IMR-90 (cell line): ENCODE measurements around the gene PP2D1. TPM values are rescaled to one million over a fixed set of nuclear protein-coding genes. Genes with fewer than 3 reads are reported as not detected.

Experiments used
- ATAC-seq: fragments of 200-7000 bp; cut with Tn5 transposase; 2 replicates; pipeline ENCODE4 v1.9.1; 2020; ENCODE audit warnings: low read depth, mild to moderate bottlenecking, moderate library complexity
- BruUV-seq: library from RNA; stranded (reverse); fragments of 400-500 nt; replicated peaks from 2 replicates; lab custom pipeline; 2021; lab: Mats Ljungman, UMichigan
- CTCF ChIA-PET: fragments of 300-600 bp; formaldehyde crosslinking; extraction: SDS; loops from one replicate; lab custom pipeline; 2021; ENCODE audit warnings: antibody characterized with exemption; lab: Yijun Ruan, JAX
- POLR2A ChIA-PET: fragments of 300-600 bp; sonication (Branson Sonifier 250); formaldehyde crosslinking; loops from one replicate; lab custom pipeline; 2022; ENCODE audit warnings: antibody characterized with exemption; ENCODE audit not compliant: unreplicated experiment; lab: Charles Lee
- DNase-seq: peaks from one replicate; pipeline ENCODE4 v3.0.0; 2013
- H2AFZ ChIP-seq: replicated peaks from 2 replicates; pipeline ENCODE3; 2013; ENCODE audit warnings: low read length, mild to moderate bottlenecking; ENCODE audit not compliant: poor library complexity
- H2AK5ac ChIP-seq: 2 replicates; pipeline ENCODE4 v1.6.1; 2013; ENCODE audit warnings: low read depth, low read length, inconsistent platforms
- H2AK9ac ChIP-seq: replicated peaks from 2 replicates; pipeline ENCODE3; 2013; ENCODE audit warnings: mild to moderate bottlenecking, low read depth, low read length, moderate library complexity; ENCODE audit not compliant: poor library complexity
- H2BK120ac ChIP-seq: 2 replicates; pipeline ENCODE4 v1.6.1; 2013; ENCODE audit warnings: low read depth, low read length, inconsistent platforms
- H2BK15ac ChIP-seq: 3 replicates; pipeline ENCODE4 v1.6.1; 2013; ENCODE audit warnings: low read depth, low read length, inconsistent platforms
- H2BK20ac ChIP-seq: 2 replicates; pipeline ENCODE4 v1.6.1; 2013; ENCODE audit warnings: low read depth, mild to moderate bottlenecking, inconsistent platforms, low read length, moderate library complexity
- H2BK5ac ChIP-seq: 2 replicates; pipeline ENCODE4 v1.6.1; 2013; ENCODE audit warnings: mild to moderate bottlenecking, low read depth, low read length, inconsistent platforms; ENCODE audit not compliant: poor library complexity, severe bottlenecking
- H3K14ac ChIP-seq: replicated peaks from 2 replicates; pipeline ENCODE4 v1.6.1; 2013; ENCODE audit warnings: low read depth, low read length, inconsistent platforms
- H3K18ac ChIP-seq: 2 replicates; pipeline ENCODE4 v1.6.1; 2013; ENCODE audit warnings: low read depth, low read length, control low read depth
- H3K23ac ChIP-seq: 2 replicates; pipeline ENCODE4 v1.6.1; 2013; ENCODE audit warnings: low read depth, low read length, inconsistent platforms
- H3K27ac ChIP-seq: 2 replicates; pipeline ENCODE4 v1.5.1; 2013; ENCODE audit warnings: mild to moderate bottlenecking, control low read depth, low read length; ENCODE audit not compliant: insufficient read depth
- H3K27me3 ChIP-seq: 2 replicates; pipeline ENCODE4 v1.6.1; 2013; ENCODE audit warnings: low read length; ENCODE audit not compliant: control insufficient read depth, insufficient read depth
- H3K36me3 ChIP-seq: 2 replicates; pipeline ENCODE4 v1.6.1; 2013; ENCODE audit warnings: low read length, mixed read lengths; ENCODE audit not compliant: control insufficient read depth, insufficient read depth
- H3K4ac ChIP-seq: 2 replicates; pipeline ENCODE4 v1.6.1; 2013; ENCODE audit warnings: low read depth, low read length, inconsistent platforms
- H3K4me1 ChIP-seq: 2 replicates; pipeline ENCODE4 v1.6.1; 2013; ENCODE audit warnings: low read length, mixed read lengths; ENCODE audit not compliant: control insufficient read depth, insufficient read depth
- H3K4me2 ChIP-seq: 2 replicates; pipeline ENCODE4 v1.6.1; 2013; ENCODE audit warnings: low read depth, mild to moderate bottlenecking, control low read depth, low read length, moderate library complexity
- H3K4me3 ChIP-seq: 2 replicates; pipeline ENCODE4 v1.5.1; 2013; ENCODE audit warnings: low read depth, mild to moderate bottlenecking, control low read depth, low read length, moderate library complexity; ENCODE audit not compliant: insufficient read depth
- H3K56ac ChIP-seq: 2 replicates; pipeline ENCODE4 v1.6.1; 2013; ENCODE audit warnings: low read length, inconsistent platforms; ENCODE audit not compliant: insufficient read depth; ENCODE audit errors: extremely low read depth
- H3K79me1 ChIP-seq, 2 experiments: 2 replicates each; pipeline ENCODE4 v1.6.1; 2013; ENCODE audit warnings: low read length in 2 of 2, inconsistent platforms in 1 of 2, low read depth in 1 of 2
- H3K9ac ChIP-seq: 2 replicates; pipeline ENCODE4 v1.6.1; 2013; ENCODE audit warnings: low read depth, low read length, control low read depth
- H3K9me1 ChIP-seq: 2 replicates; pipeline ENCODE4 v1.6.1; 2013; ENCODE audit warnings: low read length, inconsistent platforms; ENCODE audit not compliant: insufficient read depth
- H3K9me3 ChIP-seq: 2 replicates; pipeline ENCODE4 v1.6.1; 2013; ENCODE audit warnings: low read length; ENCODE audit not compliant: control insufficient read depth, insufficient read depth
- H4K20me1 ChIP-seq: 2 replicates; pipeline ENCODE4 v1.6.1; 2013; ENCODE audit warnings: low read length, inconsistent platforms; ENCODE audit not compliant: insufficient read depth
- H4K5ac ChIP-seq: 2 replicates; pipeline ENCODE4 v1.6.1; 2013; ENCODE audit warnings: mild to moderate bottlenecking, low read depth, low read length, control low read depth
- H4K8ac ChIP-seq, 2 experiments: 2 replicates each; pipeline ENCODE4 v1.6.1; 2013; ENCODE audit warnings: low read depth in 2 of 2, low read length in 2 of 2, control low read depth in 1 of 2, inconsistent platforms in 1 of 2
- H4K91ac ChIP-seq: 2 replicates; pipeline ENCODE4 v1.6.1; 2013; ENCODE audit warnings: low read depth, low read length, inconsistent platforms; ENCODE audit not compliant: insufficient read depth
- BHLHE40 ChIP-seq: fragments of 150-350 bp; IDR thresholded peaks from 2 replicates; pipeline ENCODE4 v1.6.1; 2016; ENCODE audit warnings: mild to moderate bottlenecking, low read depth, low read length
- CEBPB ChIP-seq: IDR thresholded peaks from 2 replicates; pipeline ENCODE4 v1.6.1; 2012; ENCODE audit warnings: low read depth, low read length, improper control_type of control experiment
- CHD1 ChIP-seq: IDR thresholded peaks from 2 replicates; pipeline ENCODE4 v1.6.1; 2012; ENCODE audit warnings: low read depth, low read length, improper control_type of control experiment
- FOS ChIP-seq: fragments of 150-350 bp; IDR thresholded peaks from 2 replicates; pipeline ENCODE4 v1.6.1; 2016; ENCODE audit warnings: low read depth, low read length
- NFE2L2 ChIP-seq: fragments of 150-350 bp; IDR thresholded peaks from 2 replicates; pipeline ENCODE4 v1.6.1; 2016; ENCODE audit warnings: low read depth, mild to moderate bottlenecking, low read length
- RCOR1 ChIP-seq: IDR thresholded peaks from 2 replicates; pipeline ENCODE4 v1.6.1; 2012; ENCODE audit warnings: mild to moderate bottlenecking, low read length, improper control_type of control experiment; ENCODE audit not compliant: insufficient replicate concordance
- RFX5 ChIP-seq: IDR thresholded peaks from 2 replicates; pipeline ENCODE4 v1.8.0; 2012; ENCODE audit warnings: low read depth, mild to moderate bottlenecking, low read length, moderate library complexity
- WGBS, 2 experiments: methylation state at CpG; one replicate each; pipeline versions ENCODE4 v1.1.5 to v1.1.7; 2013; ENCODE audit warnings: missing lambda C conversion rate in 2 of 2; ENCODE audit not compliant: insufficient read length in 1 of 2; ENCODE audit errors: extremely low coverage in 2 of 2; 5-methylcytosine and 5-hydroxymethylcytosine counted together
- dilution Hi-C: fragments of 300-500 bp; cut with HindIII; formaldehyde crosslinking; loops from one replicate; pipeline ENCODE4 v1.14.3; 2018; ENCODE audit warnings: low sequenced_read_pairs; ENCODE audit not compliant: unreplicated experiment
- in situ Hi-C: fragments of 300-500 bp; cut with MboI; formaldehyde crosslinking; loops from 3 replicates; pipeline ENCODE4 v1.14.3; 2019; ENCODE audit warnings: low sequenced_read_pairs, inconsistent platforms, mixed read lengths
- intact Hi-C: fragments of 100-400 bp; cut with micrococcal nuclease; formaldehyde crosslinking; loops from 2 replicates; pipeline ENCODE4 v1.10.0; 2022
- polyA plus RNA-seq, 3 experiments: library from polyadenylated mRNA; depleted of rRNA; stranded (reverse); fragments of >200 nt; gene quantifications; 2 replicates each; pipeline ENCODE4 v1.2.3, GENCODE V29; 2012; ENCODE audit warnings: low replicate concordance in 1 of 3
- total RNA-seq: library from RNA; depleted of rRNA; stranded (reverse); fragments of >200 nt; gene quantifications from 2 replicates; pipeline ENCODE4 v1.2.3, GENCODE V29; 2012

Gene PP2D1
- total and polyA plus RNA-seq, 2 of the 4 experiments (the other 2 are of a cell fraction) = not detected

DNA sequence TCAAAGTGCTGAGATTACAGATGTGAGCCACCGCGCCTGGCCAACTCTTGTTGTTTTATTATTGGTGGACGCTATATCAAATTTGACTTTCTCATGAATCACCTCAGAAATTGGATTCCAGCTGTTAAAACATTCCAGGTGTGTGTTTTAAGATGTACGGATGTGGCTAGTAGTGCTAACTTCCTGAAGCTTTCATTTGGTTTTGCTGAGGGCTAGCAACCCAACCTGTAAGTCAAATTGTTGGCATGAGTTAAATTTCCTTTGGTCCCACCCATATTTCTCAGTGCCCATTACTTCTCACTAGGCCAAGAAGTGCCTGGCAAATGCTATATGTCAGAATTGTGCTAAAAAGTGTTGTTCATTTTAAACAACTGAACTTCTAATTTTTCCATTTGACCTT is 15.1 kb upstream of the PP2D1 start:
- Histone ChIP-seq H3K4me1 (no peaks in the 10 kb centered on the region), H3K4ac (no peak overlapping the region), H2BK15ac (no peak overlapping the region), H3K9me3 (no peaks in the 10 kb centered on the region), H3K23ac (no peak overlapping the region), H3K27me3 (no peaks in the 10 kb centered on the region), H2BK5ac (no peak overlapping the region), H2BK20ac (no peak overlapping the region), H2AK9ac (no peak overlapping the region), H3K27ac (no peak overlapping the region), H2BK120ac (no peak overlapping the region), H3K56ac (no peak overlapping the region), H3K79me1 (no peaks in the 10 kb centered on the region), H3K4me2 (no peak overlapping the region), H4K91ac (no peak overlapping the region), H3K36me3 (no peaks in the 10 kb centered on the region), H3K9ac (no peak overlapping the region), H3K14ac (no peak overlapping the region), H3K18ac (no peak overlapping the region), H4K5ac (no peak overlapping the region), H3K4me3 (no peak overlapping the region), H4K8ac (no peak overlapping the region), H2AFZ (no peak overlapping the region), H4K20me1 (no peaks in the 10 kb centered on the region), H3K9me1 (no peaks in the 10 kb centered on the region), H2AK5ac (no peak overlapping the region)
- TF ChIP-seq RFX5 = no peak
- TF ChIP-seq BHLHE40 = no peak
- no peak for TF ChIP-seq RCOR1
- TF ChIP-seq NFE2L2 = no peak
- no peak for TF ChIP-seq CEBPB
- TF ChIP-seq FOS = no peak
- no peak for TF ChIP-seq CHD1
- in situ Hi-C loops (no loop called here), dilution Hi-C loops (no loop called here), intact Hi-C loops (no loop called here)
- WGBS, 2 experiments = no CpG with 5 or more reads among the region's 4 CpGs
- CTCF ChIA-PET = no interaction called here
- BruUV-seq = no TSS peak
- POLR2A ChIA-PET = no interaction called here
- no peak for ATAC-seq
- no peak for DNase-seq
